Occipital lobe (tissue), 3 donors: ENCODE data around the gene PSPN. TPM values are rescaled to one million over a fixed set of nuclear protein-coding genes. Genes with fewer than 3 reads are reported as not detected.

Experiments used
- DNase-seq: peaks from one replicate; lab custom pipeline; 2025; lab: John Stamatoyannopoulos, UW
- small RNA-seq: library from RNA; depleted of rRNA; stranded (forward); fragments of <200 nt; gene quantifications from one replicate; pipeline ENCODE3, GENCODE V24; 2014
- total RNA-seq: library from RNA; depleted of rRNA; stranded (reverse); fragments of >200 nt; gene quantifications from one replicate; pipeline ENCODE4 v1.2.3, GENCODE V29; 2014

PSPN gene
- total RNA-seq, 1 donor from 2014 or later = 3.6 TPM

GRCh38 chr19:6326815-6327214, 48.9 kb downstream of the PSPN start:
- no peak for DNase-seq

DNA sequence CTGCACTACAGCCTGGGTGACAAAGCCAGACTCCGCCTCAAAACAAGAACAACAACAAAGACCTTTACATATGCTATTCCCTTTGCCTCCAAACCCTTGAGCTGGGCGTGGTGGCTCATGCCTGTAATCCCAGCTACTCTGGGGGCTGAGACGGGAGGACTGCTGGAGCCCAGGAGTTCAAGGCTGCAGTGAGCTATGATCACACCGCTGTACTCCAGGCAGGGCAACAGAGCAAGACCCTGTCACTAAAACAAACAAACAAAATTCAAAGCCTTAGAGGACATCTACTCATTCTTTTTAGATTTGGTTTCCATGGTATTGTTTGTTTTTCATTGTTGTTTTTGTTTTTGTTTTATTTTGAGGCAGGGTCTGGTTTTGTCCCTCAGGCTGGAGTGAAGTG, 50.1 kb downstream of the PSPN start:
- no peak for DNase-seq

Small RNA genes within 50 kb of the gene (small RNA-seq; reads per million reads assigned to genes)
- gene MIR6790 (not detected), gene MIR6885 (not detected)

Other genes starting within 250 kb of the PSPN start
- 0.16 TPM for gene ACSBG2, start 240.3 kb downstream of the PSPN start, total RNA-seq
- gene MLLT1, start 96.0 kb downstream of the PSPN start, total RNA-seq = 8.6 TPM
- gene ACER1, start 42.3 kb downstream of the PSPN start, total RNA-seq = not detected
- 28.2 TPM for gene CLPP, start 14.4 kb downstream of the PSPN start, total RNA-seq
- gene ALKBH7, start 3.1 kb downstream of the PSPN start, total RNA-seq = 21.2 TPM
- gene GTF2F1, start 17.2 kb upstream of the PSPN start, total RNA-seq = 36.0 TPM
- 73.6 TPM for gene KHSRP, start 48.9 kb upstream of the PSPN start, total RNA-seq
- 1.6 TPM for gene SLC25A41, start 57.8 kb upstream of the PSPN start, total RNA-seq
- gene SLC25A23, start 83.9 kb upstream of the PSPN start, total RNA-seq = 42.6 TPM
- not detected for gene CRB3, start 88.3 kb upstream of the PSPN start, total RNA-seq
- not detected for gene DENND1C, start 105.9 kb upstream of the PSPN start, total RNA-seq
- gene TUBB4A, start 126.4 kb upstream of the PSPN start, total RNA-seq = 135 TPM
- gene TNFSF9, start 155.1 kb upstream of the PSPN start, total RNA-seq = 2.2 TPM
- gene CD70, start 215.2 kb upstream of the PSPN start, total RNA-seq = not detected